EL (cell line): ENCODE results near the gene ANKRD53.
A peak's percentile ranks its signal among the peaks of the same experiment; 100 is the strongest.
"Not testable (repeated sequence)": the region's sequence is repeated elsewhere in the genome, so short reads cannot be mapped to it uniquely, and the experiment has no call there.

Experiments used
- DNase-seq: peaks from one replicate; pipeline ENCODE4 v3.0.0-alpha.2; 2016

ANKRD53 gene

GRCh38 chr2:70991742-70992141 lies 13.3 kb downstream of the ANKRD53 start:
- no peak for DNase-seq

GRCh38 chr2:70992945-70993853 lies 14.8 kb downstream of the ANKRD53 start:
- no peak for DNase-seq

- peak; percentile 24 for DNase-seq
Observed at GRCh38 chr2:70994009-70994698, 15.7 kb downstream of the ANKRD53 start.

GRCh38 chr2:70994699-70995425 lies 16.4 kb downstream of the ANKRD53 start, which contains the start of gene TEX261:
TEX261 (minus strand) TSS chr2:70994873; CDS start chr2:70994757, 116 bp downstream.
- DNase-seq, result peak; percentile 88

GRCh38 chr2:70995426-70995729 lies 16.9 kb downstream of the ANKRD53 start:
- DNase-seq, result peak; percentile 34

- DNase-seq, result not testable (repeated sequence)
Observed at GRCh38 chr2:70998885-70999284, 20.5 kb downstream of the ANKRD53 start.

GRCh38 chr2:70999362-70999761 lies 20.9 kb downstream of the ANKRD53 start:
- no peak for DNase-seq

GRCh38 chr2:70999931-71000330 lies 21.5 kb downstream of the ANKRD53 start:
- DNase-seq, result not testable (repeated sequence)

- DNase-seq, result peak; percentile 66
Observed at GRCh38 chr2:71000780-71001591, 22.6 kb downstream of the ANKRD53 start.

- DNase-seq, result no peak
Observed at GRCh38 chr2:71001592-71001927, 23.1 kb downstream of the ANKRD53 start.

GRCh38 chr2:71001981-71002570 lies 23.6 kb downstream of the ANKRD53 start:
- no peak for DNase-seq

- no peak for DNase-seq
Observed at GRCh38 chr2:71003396-71003795, 25.0 kb downstream of the ANKRD53 start.

GRCh38 chr2:71003966-71004755 lies 25.7 kb downstream of the ANKRD53 start:
- no peak for DNase-seq

GRCh38 chr2:71004857-71005256 lies 26.4 kb downstream of the ANKRD53 start:
- DNase-seq, result no peak

GRCh38 chr2:71005271-71006202 lies 27.1 kb downstream of the ANKRD53 start:
- no peak for DNase-seq

GRCh38 chr2:71006323-71006722 lies 27.9 kb downstream of the ANKRD53 start:
- no peak for DNase-seq

GRCh38 chr2:71006955-71007799 lies 28.7 kb downstream of the ANKRD53 start:
- no peak for DNase-seq

GRCh38 chr2:71008342-71008741 lies 29.9 kb downstream of the ANKRD53 start:
- DNase-seq, result no peak

GRCh38 chr2:71011786-71012185 lies 33.4 kb downstream of the ANKRD53 start:
- not testable (repeated sequence) for DNase-seq
